Putamen (tissue), 1 donor: Measurements from ENCODE around the gene SPAG9.

Experiments used
- DNase-seq: peaks from one replicate; pipeline ENCODE4 v3.0.0-alpha.2; 2016; ENCODE audit warnings: low spot score

Gene SPAG9

GRCh38 chr17:51120739-51121619 lies at the start of gene SPAG9:
Gene SPAG9, minus strand, starts transcription at chr17:51120868. Its CDS starts 212 bp downstream, at chr17:51120656.
- DNase-seq, result peak; percentile 94

- no peak for DNase-seq
Measured at GRCh38 chr17:51169340-51169739, 48.7 kb upstream of the SPAG9 start.

- DNase-seq, result peak; percentile 47
Measured at GRCh38 chr17:51166987-51167931, 46.6 kb upstream of the SPAG9 start.

- DNase-seq, result peak; percentile 70
Measured at GRCh38 chr17:51166198-51166986, 45.7 kb upstream of the SPAG9 start, which contains the start of gene NME2. Gene NME2, plus strand, starts transcription at chr17:51166411. Its CDS starts 420 bp downstream, at chr17:51166831.

GRCh38 chr17:51165680-51166197 lies 45.1 kb upstream of the SPAG9 start:
- DNase-seq, result no peak

GRCh38 chr17:51164911-51165679 lies 44.4 kb upstream of the SPAG9 start:
- DNase-seq, result no peak

- no peak for DNase-seq
Measured at GRCh38 chr17:51161541-51161940, 40.9 kb upstream of the SPAG9 start.

- DNase-seq, result no peak
Measured at GRCh38 chr17:51159604-51160003, 38.9 kb upstream of the SPAG9 start.

- DNase-seq, result no peak
Measured at GRCh38 chr17:51155416-51155815, 34.7 kb upstream of the SPAG9 start.

GRCh38 chr17:51154176-51154575 lies 33.5 kb upstream of the SPAG9 start:
- no peak for DNase-seq

GRCh38 chr17:51153210-51154072 lies 32.8 kb upstream of the SPAG9 start, which contains the start of gene NME1:
Gene NME1, plus strand, starts transcription at chr17:51153559. Its CDS starts 2,096 bp downstream, at chr17:51155655.
- peak; percentile 99 for DNase-seq

GRCh38 chr17:51152766-51153209 lies 32.1 kb upstream of the SPAG9 start:
- no peak for DNase-seq

- DNase-seq, result no peak
Measured at GRCh38 chr17:51150932-51151331, 30.3 kb upstream of the SPAG9 start.

- no peak for DNase-seq
Measured at GRCh38 chr17:51149163-51149562, 28.5 kb upstream of the SPAG9 start.

GRCh38 chr17:51147650-51148049 lies 27.0 kb upstream of the SPAG9 start:
- DNase-seq, result no peak

- DNase-seq, result no peak
Measured at GRCh38 chr17:51144266-51145022, 23.8 kb upstream of the SPAG9 start.

- DNase-seq, result no peak
Measured at GRCh38 chr17:51142597-51142996, 21.9 kb upstream of the SPAG9 start.

GRCh38 chr17:51135956-51136355 lies 15.3 kb upstream of the SPAG9 start:
- no peak for DNase-seq

- DNase-seq, result no peak
Measured at GRCh38 chr17:51133365-51133764, 12.7 kb upstream of the SPAG9 start.
